Right lobe of liver (tissue), 4 donors: Measurements from ENCODE around the gene TAS2R60.

Experiments used
- POLR2A ChIP-seq: fragments of 450-650 bp; IDR thresholded peaks from one replicate; pipeline ENCODE4 v1.6.1; 2017; ENCODE audit warnings: antibody characterized with exemption, mild to moderate bottlenecking
- TF ChIP-seq, protein P1 (sequence below), 4 donors: fragments of 200-600 bp in 3 of 4; fragments of 450-650 bp in 1 of 4; IDR thresholded peaks; one replicate each; pipeline versions ENCODE4 v1.5.1 to v1.8.0; 2016 to 2022; ENCODE audit warnings: antibody characterized with exemption in 4 of 4, mild to moderate bottlenecking in 2 of 4
- donor health status: DM: no; HTN: no; CAD: no.
- donor health status: DM: no; HTN: no; CAD: no.
- donor health status: DM: no; HTN: yes; CAD: no.

DNA sequence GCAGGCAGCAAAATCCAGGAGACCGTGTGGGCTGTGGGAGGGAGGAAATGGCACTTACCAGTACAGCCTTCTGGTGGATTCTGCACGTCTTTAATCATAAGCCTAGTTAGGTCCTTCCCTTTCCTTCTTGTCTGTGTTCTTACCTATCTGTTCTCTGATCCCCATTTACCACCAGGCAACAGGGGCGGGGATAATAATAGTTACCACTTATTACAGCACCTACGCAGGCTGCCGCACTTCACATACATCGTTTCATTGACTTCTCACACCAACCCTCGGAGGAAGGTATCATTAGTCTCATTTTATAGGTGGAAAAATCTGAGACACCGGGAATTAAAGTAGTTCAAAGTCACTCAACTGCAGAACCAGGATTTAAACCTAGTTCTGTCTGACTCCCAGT lies 30.1 kb upstream of the TAS2R60 start:
- no peak for TF ChIP-seq POLR2A
- TF ChIP-seq, protein P1, sequence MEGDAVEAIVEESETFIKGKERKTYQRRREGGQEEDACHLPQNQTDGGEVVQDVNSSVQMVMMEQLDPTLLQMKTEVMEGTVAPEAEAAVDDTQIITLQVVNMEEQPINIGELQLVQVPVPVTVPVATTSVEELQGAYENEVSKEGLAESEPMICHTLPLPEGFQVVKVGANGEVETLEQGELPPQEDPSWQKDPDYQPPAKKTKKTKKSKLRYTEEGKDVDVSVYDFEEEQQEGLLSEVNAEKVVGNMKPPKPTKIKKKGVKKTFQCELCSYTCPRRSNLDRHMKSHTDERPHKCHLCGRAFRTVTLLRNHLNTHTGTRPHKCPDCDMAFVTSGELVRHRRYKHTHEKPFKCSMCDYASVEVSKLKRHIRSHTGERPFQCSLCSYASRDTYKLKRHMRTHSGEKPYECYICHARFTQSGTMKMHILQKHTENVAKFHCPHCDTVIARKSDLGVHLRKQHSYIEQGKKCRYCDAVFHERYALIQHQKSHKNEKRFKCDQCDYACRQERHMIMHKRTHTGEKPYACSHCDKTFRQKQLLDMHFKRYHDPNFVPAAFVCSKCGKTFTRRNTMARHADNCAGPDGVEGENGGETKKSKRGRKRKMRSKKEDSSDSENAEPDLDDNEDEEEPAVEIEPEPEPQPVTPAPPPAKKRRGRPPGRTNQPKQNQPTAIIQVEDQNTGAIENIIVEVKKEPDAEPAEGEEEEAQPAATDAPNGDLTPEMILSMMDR (IDR thresholded peaks at IDR 0.05), result no peak
